HEK293T (cell line): ENCODE measurements around the gene CSTF3.

Experiments used
- ARNT ChIP-seq: fragments of 450-650 bp; IDR thresholded peaks from 2 replicates; pipeline ENCODE4 v1.6.1; 2017; ENCODE audit warnings: mild to moderate bottlenecking
- ELF4 ChIP-seq: fragments of 450-650 bp; IDR thresholded peaks from 2 replicates; pipeline ENCODE4 v1.6.1; 2017; ENCODE audit warnings: antibody characterized with exemption
- FOXM1 ChIP-seq: fragments of 450-650 bp; IDR thresholded peaks from 2 replicates; pipeline ENCODE4 v1.6.1; 2017; ENCODE audit warnings: mild to moderate bottlenecking, borderline replicate concordance
- SP1 ChIP-seq: fragments of 450-650 bp; IDR thresholded peaks from 2 replicates; pipeline ENCODE4 v1.6.1; 2017
- SUZ12 ChIP-seq: fragments of 450-650 bp; IDR thresholded peaks from 2 replicates; pipeline ENCODE4 v1.6.1; 2016; ENCODE audit warnings: mild to moderate bottlenecking

DNA sequence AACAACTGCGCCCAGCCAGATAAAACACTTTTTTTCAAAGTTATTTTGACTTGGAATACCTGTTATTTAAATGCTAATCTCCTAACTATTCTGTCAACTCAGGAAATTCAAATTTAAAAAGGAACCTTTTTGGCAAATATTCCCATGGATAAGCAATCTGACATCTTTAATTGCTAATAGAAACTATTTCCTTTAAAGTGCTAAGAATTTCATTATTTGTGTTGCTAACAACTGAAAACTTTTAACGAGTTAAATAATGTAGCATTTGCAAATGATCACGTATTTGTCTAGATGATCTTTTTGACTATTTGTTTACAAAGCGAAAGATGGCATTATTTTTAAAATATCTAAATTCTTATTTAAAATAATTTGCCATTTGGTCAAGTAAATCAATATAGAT is 28.8 kb downstream of the CSTF3 start:
- TF ChIP-seq ARNT (no peak), FOXM1 (no peak), SUZ12 (no peak), SP1 (no peak), ELF4 (no peak)
